Measurements from ENCODE around the gene ZC3HAV1. TPM values are rescaled to one million over a fixed set of nuclear protein-coding genes. Genes with fewer than 3 reads are reported as not detected.

Gene ZC3HAV1
- total and polyA plus RNA-seq, 9 of the 15 experiments (the other 6 are each of a cell fraction or from before 2014, with no cell fraction given): 11.9 to 40.5 (median 23.9) TPM

DNA sequence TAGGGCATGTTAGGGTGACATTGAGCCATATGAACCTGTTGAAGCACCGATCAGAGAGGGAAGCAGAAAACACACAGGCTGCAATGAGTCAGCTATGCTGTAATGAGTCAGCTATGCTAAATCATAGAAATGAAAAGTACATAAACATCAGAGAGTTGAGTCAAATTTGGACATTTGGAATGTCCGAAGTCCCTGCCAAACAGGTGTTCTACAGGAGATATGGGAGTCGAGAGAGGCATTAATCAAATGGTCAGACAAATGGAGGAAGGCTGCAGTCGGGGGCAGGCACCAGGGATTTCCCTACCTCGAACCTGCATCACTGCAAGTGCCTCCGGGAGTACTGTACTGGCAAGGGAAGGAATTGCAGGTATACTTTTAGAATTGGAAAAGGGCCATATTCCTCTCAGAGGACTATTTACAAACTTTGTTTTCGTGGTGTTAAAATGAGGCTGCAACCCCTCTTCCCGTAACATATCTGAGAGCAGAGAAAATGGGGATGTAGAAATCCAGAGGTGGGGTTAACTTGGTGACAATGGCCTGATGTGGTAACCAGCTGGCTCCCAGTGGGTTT lies 8.8 kb upstream of the ZC3HAV1 start (continued):
- TF ChIP-seq PHB2 (IDR thresholded peaks at IDR 0.05; ENCODE audit: low read depth) (no peak), POLR2H (tag; IDR thresholded peaks at IDR 0.05; ENCODE audit: low read depth) (no peak), NFATC3 (IDR thresholded peaks at IDR 0.05) (no peak), ZNF134 (CRISPR knock-in tag; conservative IDR thresholded peaks at IDR 0.05) (no peak), HEY1 (CRISPR knock-in tag; IDR thresholded peaks at IDR 0.05; ENCODE audit: borderline replicate concordance) (no peak), STAG1 (CRISPR knock-in tag; IDR thresholded peaks at IDR 0.05; ENCODE audit: borderline replicate concordance) (no peak), ZNF79 (CRISPR knock-in tag; IDR thresholded peaks at IDR 0.05; ENCODE audit: low read depth) (no peak), ZNF23 (CRISPR knock-in tag; IDR thresholded peaks at IDR 0.05) (0 out of 2 replicates have a peak, but pooled peaks have one; percentile 7), MAFK (IDR thresholded peaks at IDR 0.05; ENCODE audit: low read length) (peak; percentile 94), ZBTB2 (IDR thresholded peaks at IDR 0.05) (peak; percentile 15; the same call in 1 of the 2 replicates), ZNF354B (CRISPR knock-in tag; IDR thresholded peaks at IDR 0.05) (no peak), ZNF197 (CRISPR knock-in tag; IDR thresholded peaks at IDR 0.05; ENCODE audit: low read depth) (no peak), KDM4B (IDR thresholded peaks at IDR 0.05; ENCODE audit: borderline replicate concordance in 2 of 2, low read depth in 1 of 2) (no peak), ATF4 (CRISPR knock-in tag; IDR thresholded peaks at IDR 0.05) (no peak), HMG20A (CRISPR knock-in tag; conservative IDR thresholded peaks at IDR 0.05) (no peak)
- TF ChIP-seq, protein P1, sequence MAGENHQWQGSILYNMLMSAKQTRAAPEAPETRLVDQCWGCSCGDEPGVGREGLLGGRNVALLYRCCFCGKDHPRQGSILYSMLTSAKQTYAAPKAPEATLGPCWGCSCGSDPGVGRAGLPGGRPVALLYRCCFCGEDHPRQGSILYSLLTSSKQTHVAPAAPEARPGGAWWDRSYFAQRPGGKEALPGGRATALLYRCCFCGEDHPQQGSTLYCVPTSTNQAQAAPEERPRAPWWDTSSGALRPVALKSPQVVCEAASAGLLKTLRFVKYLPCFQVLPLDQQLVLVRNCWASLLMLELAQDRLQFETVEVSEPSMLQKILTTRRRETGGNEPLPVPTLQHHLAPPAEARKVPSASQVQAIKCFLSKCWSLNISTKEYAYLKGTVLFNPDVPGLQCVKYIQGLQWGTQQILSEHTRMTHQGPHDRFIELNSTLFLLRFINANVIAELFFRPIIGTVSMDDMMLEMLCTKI (IDR thresholded peaks at IDR 0.05; ENCODE audit: partially characterized antibody): no peak
- TF ChIP-seq, protein P2, sequence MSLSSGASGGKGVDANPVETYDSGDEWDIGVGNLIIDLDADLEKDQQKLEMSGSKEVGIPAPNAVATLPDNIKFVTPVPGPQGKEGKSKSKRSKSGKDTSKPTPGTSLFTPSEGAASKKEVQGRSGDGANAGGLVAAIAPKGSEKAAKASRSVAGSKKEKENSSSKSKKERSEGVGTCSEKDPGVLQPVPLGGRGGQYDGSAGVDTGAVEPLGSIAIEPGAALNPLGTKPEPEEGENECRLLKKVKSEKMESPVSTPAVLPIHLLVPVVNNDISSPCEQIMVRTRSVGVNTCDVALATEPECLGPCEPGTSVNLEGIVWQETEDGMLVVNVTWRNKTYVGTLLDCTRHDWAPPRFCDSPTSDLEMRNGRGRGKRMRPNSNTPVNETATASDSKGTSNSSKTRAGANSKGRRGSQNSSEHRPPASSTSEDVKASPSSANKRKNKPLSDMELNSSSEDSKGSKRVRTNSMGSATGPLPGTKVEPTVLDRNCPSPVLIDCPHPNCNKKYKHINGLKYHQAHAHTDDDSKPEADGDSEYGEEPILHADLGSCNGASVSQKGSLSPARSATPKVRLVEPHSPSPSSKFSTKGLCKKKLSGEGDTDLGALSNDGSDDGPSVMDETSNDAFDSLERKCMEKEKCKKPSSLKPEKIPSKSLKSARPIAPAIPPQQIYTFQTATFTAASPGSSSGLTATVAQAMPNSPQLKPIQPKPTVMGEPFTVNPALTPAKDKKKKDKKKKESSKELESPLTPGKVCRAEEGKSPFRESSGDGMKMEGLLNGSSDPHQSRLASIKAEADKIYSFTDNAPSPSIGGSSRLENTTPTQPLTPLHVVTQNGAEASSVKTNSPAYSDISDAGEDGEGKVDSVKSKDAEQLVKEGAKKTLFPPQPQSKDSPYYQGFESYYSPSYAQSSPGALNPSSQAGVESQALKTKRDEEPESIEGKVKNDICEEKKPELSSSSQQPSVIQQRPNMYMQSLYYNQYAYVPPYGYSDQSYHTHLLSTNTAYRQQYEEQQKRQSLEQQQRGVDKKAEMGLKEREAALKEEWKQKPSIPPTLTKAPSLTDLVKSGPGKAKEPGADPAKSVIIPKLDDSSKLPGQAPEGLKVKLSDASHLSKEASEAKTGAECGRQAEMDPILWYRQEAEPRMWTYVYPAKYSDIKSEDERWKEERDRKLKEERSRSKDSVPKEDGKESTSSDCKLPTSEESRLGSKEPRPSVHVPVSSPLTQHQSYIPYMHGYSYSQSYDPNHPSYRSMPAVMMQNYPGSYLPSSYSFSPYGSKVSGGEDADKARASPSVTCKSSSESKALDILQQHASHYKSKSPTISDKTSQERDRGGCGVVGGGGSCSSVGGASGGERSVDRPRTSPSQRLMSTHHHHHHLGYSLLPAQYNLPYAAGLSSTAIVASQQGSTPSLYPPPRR (CRISPR knock-in tag; IDR thresholded peaks at IDR 0.05; ENCODE audit: borderline replicate concordance): no peak
- TF ChIP-seq, protein P3, sequence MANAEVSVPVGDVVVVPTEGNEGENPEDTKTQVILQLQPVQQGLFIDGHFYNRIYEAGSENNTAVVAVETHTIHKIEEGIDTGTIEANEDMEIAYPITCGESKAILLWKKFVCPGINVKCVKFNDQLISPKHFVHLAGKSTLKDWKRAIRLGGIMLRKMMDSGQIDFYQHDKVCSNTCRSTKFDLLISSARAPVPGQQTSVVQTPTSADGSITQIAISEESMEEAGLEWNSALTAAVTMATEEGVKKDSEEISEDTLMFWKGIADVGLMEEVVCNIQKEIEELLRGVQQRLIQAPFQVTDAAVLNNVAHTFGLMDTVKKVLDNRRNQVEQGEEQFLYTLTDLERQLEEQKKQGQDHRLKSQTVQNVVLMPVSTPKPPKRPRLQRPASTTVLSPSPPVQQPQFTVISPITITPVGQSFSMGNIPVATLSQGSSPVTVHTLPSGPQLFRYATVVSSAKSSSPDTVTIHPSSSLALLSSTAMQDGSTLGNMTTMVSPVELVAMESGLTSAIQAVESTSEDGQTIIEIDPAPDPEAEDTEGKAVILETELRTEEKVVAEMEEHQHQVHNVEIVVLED (CRISPR knock-in tag; IDR thresholded peaks at IDR 0.05): no peak

All from K562 (cell line).